ENCODE results near the gene BAZ1B.

The BAZ1B gene

GRCh38 chr7:73394422-73394821 is 127.7 kb downstream of the BAZ1B start:
- Histone ChIP-seq H3K9me2 (replicated peaks; ENCODE audit: control insufficient read depth, low read length) (no peaks in the 10 kb centered on the region), H4K20me1 (ENCODE audit: control insufficient read depth, insufficient read depth, low read depth, low read length) (no peaks in the 10 kb centered on the region), H3K9me3 (ENCODE audit: control insufficient read depth, insufficient read depth, low read length) (no peaks in the 10 kb centered on the region), H3K4me2 (ENCODE audit: low read length) (no peak overlapping the region), H3K27me3 (ENCODE audit: control insufficient read depth, low read length) (peaks cover 5% of the 10 kb centered on the region; the same call in 1 of the 2 replicates), H3K36me3 (ENCODE audit: control insufficient read depth, low read length) (no peaks in the 10 kb centered on the region), H3K4me1 (ENCODE audit: control insufficient read depth, low read length) (no peaks in the 10 kb centered on the region), H3K79me2 (ENCODE audit: control insufficient read depth, low read length) (no peaks in the 10 kb centered on the region), H3K27ac (ENCODE audit: low read depth, low read length) (no peak overlapping the region), H3F3A (ENCODE audit: control insufficient read depth, insufficient read depth) (no peaks in the 10 kb centered on the region), H3K4me3 (ENCODE audit: low read length) (no peak overlapping the region)
- TF ChIP-seq, protein P1, sequence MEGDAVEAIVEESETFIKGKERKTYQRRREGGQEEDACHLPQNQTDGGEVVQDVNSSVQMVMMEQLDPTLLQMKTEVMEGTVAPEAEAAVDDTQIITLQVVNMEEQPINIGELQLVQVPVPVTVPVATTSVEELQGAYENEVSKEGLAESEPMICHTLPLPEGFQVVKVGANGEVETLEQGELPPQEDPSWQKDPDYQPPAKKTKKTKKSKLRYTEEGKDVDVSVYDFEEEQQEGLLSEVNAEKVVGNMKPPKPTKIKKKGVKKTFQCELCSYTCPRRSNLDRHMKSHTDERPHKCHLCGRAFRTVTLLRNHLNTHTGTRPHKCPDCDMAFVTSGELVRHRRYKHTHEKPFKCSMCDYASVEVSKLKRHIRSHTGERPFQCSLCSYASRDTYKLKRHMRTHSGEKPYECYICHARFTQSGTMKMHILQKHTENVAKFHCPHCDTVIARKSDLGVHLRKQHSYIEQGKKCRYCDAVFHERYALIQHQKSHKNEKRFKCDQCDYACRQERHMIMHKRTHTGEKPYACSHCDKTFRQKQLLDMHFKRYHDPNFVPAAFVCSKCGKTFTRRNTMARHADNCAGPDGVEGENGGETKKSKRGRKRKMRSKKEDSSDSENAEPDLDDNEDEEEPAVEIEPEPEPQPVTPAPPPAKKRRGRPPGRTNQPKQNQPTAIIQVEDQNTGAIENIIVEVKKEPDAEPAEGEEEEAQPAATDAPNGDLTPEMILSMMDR (IDR thresholded peaks at IDR 0.05; ENCODE audit: low read depth, low read length, poor library complexity, severe bottlenecking) = no peak
- no peak for TF ChIP-seq EZH2phosphoT487 (IDR thresholded peaks at IDR 0.05; ENCODE audit: borderline replicate concordance, low read length)

DNA sequence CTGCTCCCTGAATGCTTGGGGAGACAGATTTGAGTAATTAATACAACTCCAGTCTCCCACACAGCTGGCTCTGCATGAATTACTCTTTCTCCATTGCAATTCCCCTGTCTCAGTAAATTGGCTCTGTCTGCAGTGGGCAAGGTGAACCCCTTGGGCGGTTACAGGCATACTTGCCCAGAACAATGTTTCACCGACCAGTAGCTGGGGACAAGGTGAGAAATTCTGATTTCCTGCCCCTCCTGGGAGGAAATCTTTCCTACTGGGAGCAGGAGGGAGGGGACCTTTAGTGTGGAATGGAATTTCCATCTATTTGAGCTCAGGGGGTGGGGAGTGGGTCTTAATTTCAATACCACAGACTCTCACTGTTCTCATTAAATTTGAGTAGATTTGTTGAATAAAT is 130.7 kb downstream of the BAZ1B start:
- TF ChIP-seq, protein P1 (IDR thresholded peaks at IDR 0.05; ENCODE audit: low read depth, low read length, poor library complexity, severe bottlenecking) = no peak
- no peak for TF ChIP-seq EZH2phosphoT487 (IDR thresholded peaks at IDR 0.05; ENCODE audit: borderline replicate concordance, low read length)
- H3K4me2 ChIP-seq (ENCODE audit: low read length) = no peak overlapping the region
- H3K9me2 ChIP-seq (replicated peaks; ENCODE audit: control insufficient read depth, low read length) = no peaks in the 10 kb centered on the region
- H3K9me3 ChIP-seq (ENCODE audit: control insufficient read depth, insufficient read depth, low read length) = peaks cover 12% of the 10 kb centered on the region
- H3F3A ChIP-seq (ENCODE audit: control insufficient read depth, insufficient read depth) = no peaks in the 10 kb centered on the region
- no peak overlapping the region for H3K27ac ChIP-seq (ENCODE audit: low read depth, low read length)
- no peaks in the 10 kb centered on the region for H3K36me3 ChIP-seq (ENCODE audit: control insufficient read depth, low read length)
- no peaks in the 10 kb centered on the region for H4K20me1 ChIP-seq (ENCODE audit: control insufficient read depth, insufficient read depth, low read depth, low read length)
- H3K27me3 ChIP-seq (ENCODE audit: control insufficient read depth, low read length) = peaks cover 5% of the 10 kb centered on the region; the same call in 1 of the 2 replicates
- H3K4me3 ChIP-seq (ENCODE audit: low read length) = no peak overlapping the region
- H3K79me2 ChIP-seq (ENCODE audit: control insufficient read depth, low read length) = no peaks in the 10 kb centered on the region
- H3K4me1 ChIP-seq (ENCODE audit: control insufficient read depth, low read length) = no peaks in the 10 kb centered on the region
